HG02571 (cell line): ENCODE results near the gene TBC1D22A.
"Not testable (repeated sequence)": the region's sequence is repeated elsewhere in the genome, so short reads cannot be mapped to it uniquely, and the experiment has no call there.

Experiments
- ATAC-seq: cut with Tn5 transposase; IDR thresholded peaks from one replicate; pipeline ENCODE4 v1.9.1; 2021; ENCODE audit warnings: mild to moderate bottlenecking, moderate library complexity; ENCODE audit not compliant: unreplicated experiment

TBC1D22A gene

DNA sequence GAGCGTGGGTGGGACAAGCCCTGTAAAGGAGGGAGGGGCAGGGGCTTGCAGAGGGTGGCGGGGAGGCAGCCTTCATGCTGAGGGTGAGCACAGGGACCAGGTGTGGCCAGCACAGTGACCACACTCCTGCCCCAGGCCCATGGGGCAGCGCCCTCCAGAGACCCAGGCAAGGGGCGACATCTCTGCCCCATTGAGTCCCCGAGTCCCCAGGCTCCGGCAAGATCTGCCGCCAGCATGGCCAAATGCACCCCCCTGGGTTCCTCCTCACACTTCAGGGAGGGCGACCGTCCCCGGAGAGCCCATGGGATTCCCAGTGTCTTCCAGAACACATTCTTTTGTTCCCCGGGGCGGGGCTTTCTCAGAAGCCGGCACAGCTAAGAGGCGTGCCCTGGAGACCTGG lies 362.5 kb downstream of the TBC1D22A start:
- ATAC-seq = no peak

DNA sequence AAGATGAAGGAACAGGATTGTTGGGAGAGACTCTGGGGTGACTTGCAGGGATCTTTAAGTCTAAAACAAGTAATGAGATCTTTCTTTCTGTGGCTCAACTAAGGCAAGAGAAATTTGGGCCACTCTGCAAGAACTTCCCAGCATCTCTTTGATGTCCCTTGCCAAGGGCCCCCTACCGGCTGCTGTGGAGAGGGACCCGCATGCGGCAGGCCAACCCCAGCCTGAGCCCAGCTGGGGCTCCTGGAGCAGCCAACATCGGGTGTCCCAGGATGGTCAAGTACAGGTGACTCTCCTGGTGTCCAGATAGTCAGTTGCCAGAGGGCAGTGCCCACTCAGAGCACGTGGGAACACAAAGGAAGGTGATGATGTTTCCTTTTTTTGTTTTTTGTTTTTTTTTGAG lies 363.2 kb downstream of the TBC1D22A start:
- ATAC-seq = no peak

DNA sequence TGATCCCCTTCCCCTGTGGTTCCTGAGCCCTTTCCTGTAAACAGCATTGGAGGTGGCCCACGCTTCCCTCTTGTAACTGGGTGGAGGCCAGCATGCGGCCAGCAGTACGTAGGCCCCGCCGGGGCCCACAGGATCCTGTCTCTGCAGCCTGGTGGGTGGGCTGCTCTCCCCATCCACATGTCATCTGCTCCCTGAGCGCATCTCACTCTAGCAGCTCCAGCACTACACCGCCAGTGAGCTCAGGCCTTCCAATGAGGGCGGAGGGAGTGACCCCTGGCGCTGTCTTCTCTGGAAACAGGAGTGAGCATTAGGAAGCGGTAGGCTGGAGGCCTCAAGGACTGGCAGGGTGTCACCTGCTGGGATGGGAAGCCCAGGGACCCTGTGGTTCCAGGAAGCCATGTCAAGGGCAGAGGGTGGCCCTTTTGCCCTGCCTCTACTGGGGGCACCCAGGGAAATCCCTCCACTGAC lies 363.9 kb downstream of the TBC1D22A start:
- no peak for ATAC-seq

DNA sequence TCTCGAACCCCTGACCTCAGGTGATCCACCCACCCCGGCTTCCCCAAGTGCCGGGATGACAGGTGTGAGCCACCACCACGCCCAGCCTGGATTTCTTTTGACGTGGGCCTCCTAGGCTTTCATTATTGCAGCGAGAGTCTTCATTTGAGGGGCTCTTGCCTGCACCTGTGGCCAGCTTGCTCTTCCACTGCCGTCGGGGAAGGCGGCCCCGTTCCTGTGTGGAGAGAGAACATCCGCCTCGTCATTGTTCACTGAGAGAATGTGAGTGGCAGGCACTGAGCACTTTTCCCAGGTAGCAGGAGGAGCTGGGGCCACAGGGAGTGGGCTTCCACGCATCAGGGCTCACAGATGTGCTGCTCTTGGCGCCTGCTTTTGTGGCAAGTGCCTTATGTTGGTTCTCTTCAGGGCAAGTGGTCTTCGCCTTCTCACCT lies 365.0 kb downstream of the TBC1D22A start:
- ATAC-seq = no peak

- no peak for ATAC-seq
Observed at GRCh38 chr22:47128216-47128615, 365.8 kb downstream of the TBC1D22A start.

DNA sequence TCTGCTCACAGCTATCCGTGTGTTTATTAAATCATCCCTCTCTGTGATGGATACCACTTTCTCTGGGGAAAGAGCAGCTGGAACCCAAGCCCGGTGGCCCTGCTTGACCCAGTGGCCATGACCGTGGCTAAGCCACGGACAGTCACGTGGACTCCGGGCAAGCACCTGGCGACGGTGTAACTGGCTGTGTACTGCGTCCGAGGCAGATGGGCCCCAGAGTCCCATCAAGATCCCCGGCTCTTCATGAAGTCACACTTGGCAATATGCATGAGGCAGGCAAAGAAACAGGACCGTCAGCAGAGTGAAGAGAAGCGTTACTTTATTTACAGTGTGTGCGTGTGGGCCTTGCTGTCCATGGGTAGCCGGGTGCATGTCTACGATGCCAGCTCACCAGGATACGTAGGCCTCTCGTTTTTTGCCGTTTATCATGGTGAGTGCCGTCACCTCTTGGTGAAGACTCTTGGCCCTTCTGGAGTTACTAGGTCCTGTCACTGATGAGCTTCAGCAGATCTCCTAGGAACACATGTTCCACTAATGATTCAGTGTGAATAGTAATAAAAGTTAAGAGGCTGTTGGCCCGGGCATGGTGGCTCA lies 366.3 kb downstream of the TBC1D22A start:
- ATAC-seq = no peak

- no peak for ATAC-seq
Observed at GRCh38 chr22:47129902-47130635, 367.6 kb downstream of the TBC1D22A start.

GRCh38 chr22:47130883-47131631 lies 368.6 kb downstream of the TBC1D22A start:
- no peak for ATAC-seq

DNA sequence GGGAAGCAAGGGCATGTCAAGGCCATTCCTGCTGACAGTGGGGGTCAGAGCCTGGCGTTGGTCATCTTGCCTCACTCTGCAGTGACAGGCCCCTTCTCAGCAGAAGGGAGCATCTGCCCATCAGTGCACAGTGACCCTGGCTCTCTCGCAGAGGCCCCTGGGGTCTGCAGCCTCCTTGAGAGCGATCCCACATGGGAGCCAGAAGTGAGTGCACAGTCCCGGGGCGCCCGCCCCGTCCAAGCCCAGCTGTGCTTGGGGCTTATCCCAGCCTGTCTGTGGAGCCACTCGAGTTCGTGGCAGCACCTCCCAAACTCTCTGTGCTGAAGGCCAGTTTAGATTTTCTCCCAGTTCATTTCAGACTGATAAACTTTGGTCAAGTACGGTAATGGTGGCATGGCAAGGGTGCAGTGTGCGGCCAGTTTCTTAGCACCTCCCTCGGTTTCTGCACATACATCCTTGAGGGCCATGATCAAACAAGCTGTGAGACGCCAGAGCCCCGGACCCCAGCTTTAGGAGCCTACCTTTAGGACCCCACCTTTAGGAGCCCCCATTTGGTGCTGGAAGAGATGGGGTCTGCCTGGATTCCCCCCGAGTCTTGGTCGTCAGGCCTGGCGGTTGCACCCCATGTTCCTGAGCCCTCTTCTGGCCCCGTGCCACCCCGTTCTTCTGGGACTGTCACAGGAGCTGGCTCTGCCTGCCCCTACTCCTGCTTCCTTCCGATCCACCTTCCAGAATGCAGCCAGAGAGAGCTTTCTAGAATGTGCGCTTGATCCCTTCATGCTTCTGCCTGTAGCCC lies 369.4 kb downstream of the TBC1D22A start:
- ATAC-seq = no peak

GRCh38 chr22:47132428-47132825 lies 370.0 kb downstream of the TBC1D22A start:
- no peak for ATAC-seq

- ATAC-seq = no peak
Observed at GRCh38 chr22:47133061-47133969, 370.9 kb downstream of the TBC1D22A start.

DNA sequence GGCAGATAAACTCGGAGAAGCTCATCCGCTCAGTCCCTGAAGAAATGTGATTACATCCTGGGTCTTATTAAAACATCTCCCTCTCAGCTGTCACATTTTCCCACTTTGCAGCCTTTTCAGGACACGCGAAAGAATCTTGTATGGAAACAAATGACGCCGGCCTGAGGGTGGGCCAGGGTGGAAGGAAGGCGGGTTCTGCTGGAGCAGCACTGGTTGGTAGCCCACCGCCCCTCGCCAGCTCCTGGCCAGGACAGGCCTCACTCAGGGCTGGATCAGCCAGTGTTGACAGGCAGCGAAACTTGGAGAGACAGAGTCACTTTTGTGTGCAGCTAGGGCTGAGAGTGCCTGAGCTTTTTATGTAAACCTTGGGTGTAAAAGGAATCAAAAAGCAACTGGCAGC lies 371.8 kb downstream of the TBC1D22A start:
- no peak for ATAC-seq

DNA sequence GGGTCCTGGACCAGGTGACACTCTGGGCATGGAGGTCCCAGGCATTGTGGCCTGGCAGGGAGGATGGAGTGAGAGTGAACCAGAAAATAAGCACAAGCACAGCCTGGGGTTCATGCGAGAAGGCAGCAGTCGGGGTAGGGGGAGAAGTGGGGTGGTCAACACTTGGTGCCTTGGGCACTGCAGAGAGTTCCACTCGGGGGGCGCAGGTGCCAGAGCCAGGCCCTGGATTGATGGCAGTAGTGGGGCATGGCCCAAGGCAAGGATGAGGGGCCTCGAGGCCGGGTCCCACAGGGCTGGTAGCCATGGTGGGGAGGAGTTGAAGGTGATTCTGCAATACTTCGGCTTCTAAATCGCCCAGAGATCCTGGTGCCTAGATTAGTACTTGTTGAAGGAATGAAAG lies 372.9 kb downstream of the TBC1D22A start:
- ATAC-seq = no peak

DNA sequence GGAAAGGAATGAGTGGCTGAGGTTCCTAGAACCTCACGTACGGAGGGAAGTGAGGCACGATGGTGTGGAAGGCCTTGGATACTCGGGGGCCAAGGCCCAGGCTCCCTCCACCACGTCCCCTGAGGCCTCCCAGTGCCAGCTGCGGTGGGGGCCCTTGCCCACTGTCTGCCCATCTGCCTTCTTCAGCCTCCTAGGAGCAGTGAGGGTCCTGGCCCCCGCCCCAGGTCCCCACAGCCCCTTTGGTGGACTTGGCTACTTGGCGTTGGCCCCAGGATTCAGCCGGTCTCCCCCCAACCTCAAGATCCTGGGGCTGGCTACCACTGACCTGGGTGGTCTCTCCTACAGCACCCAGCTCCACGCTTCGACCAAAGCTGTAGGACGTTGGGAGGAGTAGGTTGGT lies 373.6 kb downstream of the TBC1D22A start:
- no peak for ATAC-seq

GRCh38 chr22:47136671-47137070 lies 374.2 kb downstream of the TBC1D22A start:
- no peak for ATAC-seq

GRCh38 chr22:47139013-47139789 lies 376.8 kb downstream of the TBC1D22A start:
- no peak for ATAC-seq

DNA sequence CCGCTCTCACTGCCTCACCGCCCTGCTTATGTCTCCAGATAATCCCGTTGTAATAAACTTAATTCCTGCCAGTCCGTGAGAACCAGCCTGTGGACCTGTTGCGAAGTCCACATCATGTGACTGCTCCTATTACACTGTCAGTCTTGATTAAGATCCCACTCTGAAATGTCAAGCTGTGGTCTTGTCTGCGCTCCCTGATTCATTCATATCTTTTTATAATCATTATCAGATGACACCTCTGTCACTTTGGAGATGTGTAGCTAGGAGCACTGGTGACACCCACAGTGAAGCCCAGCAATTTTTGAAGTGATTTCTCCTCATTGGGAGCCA lies 377.3 kb downstream of the TBC1D22A start:
- no peak for ATAC-seq

- ATAC-seq = not testable (repeated sequence)
Observed at GRCh38 chr22:47140975-47141374, 378.5 kb downstream of the TBC1D22A start.

DNA sequence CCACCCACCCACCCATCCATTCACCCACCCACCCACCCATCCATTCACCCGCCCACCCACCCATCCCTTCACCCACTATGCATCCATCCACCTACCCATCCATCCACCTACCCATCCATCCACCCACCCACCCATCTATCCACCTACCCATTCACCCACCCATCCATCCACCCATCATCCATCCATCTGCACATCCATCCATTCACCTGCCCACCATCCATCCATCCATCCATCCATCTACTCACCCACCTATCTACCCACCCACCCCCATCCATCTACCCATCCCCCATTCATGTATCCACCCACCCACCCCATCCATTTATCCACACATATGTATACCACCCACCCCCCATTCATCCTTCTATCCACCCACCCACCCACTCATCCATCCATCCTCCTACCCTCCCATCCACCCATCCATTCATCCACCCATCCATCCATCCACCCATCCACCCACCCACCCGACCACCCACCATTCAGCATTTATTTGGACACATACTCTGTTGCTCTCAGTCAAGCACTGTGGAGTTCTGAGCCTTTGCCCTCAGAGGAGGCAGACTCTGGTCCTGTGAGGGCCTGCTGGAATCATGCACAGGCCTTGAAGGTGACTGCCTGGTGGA lies 380.1 kb downstream of the TBC1D22A start:
- ATAC-seq = no peak
